K562 (cell line): ENCODE data around the gene PEX5. TPM values are rescaled to one million over a fixed set of nuclear protein-coding genes. Genes with fewer than 3 reads are reported as not detected.
A peak's percentile ranks its signal among the peaks of the same experiment; 100 is the strongest.

Source experiments
- ATAC-seq: fragments of 200-7000 bp; cut with Tn5 transposase; 3 replicates; pipeline ENCODE4 v1.9.1; 2020; ENCODE audit warnings: moderate library complexity
- BruUV-seq: library from RNA; stranded (reverse); fragments of 400-500 nt; replicated peaks from 2 replicates; lab custom pipeline; 2021; lab: Mats Ljungman, UMichigan
- CTCF ChIA-PET: fragments of 300-600 bp; formaldehyde crosslinking; extraction: SDS; loops from one replicate; lab custom pipeline; 2021; ENCODE audit warnings: low intra/inter-chr PET ratio; lab: Yijun Ruan, JAX
- POLR2A ChIA-PET: fragments of 300-600, 350-650 bp; sonication (Branson Sonifier 250); formaldehyde crosslinking; extraction: SDS; loops from one replicate; lab custom pipeline; 2021; ENCODE audit warnings: antibody characterized with exemption, inconsistent platforms; lab: Yijun Ruan, JAX
- DNase-seq, 4 experiments: peaks; one replicate each; pipeline versions ENCODE4 v3.0.0 to v3.0.0-alpha.2; 2011 to 2018; ENCODE audit warnings: low spot score in 3 of 4, mixed read lengths in 3 of 4; ENCODE audit errors: extremely low read depth in 1 of 4
- FAIRE-seq: peaks from 2 replicates; lab custom pipeline; 2011; peaks lifted over from hg19 to GRCh38; lab: Jason Lieb, UNC
- H2AFZ ChIP-seq: 2 replicates; pipeline ENCODE4 v1.6.0; 2011; ENCODE audit warnings: low read depth, low read length, control low read depth, inconsistent platforms
- H3K27ac ChIP-seq: fragments of 200-600 bp; 3 replicates; pipeline ENCODE4 v1.8.0; 2011; ENCODE audit warnings: low read depth, mild to moderate bottlenecking, control low read depth, inconsistent platforms, low read length, moderate library complexity, mixed read lengths; ENCODE audit errors: extremely low read depth
- H3K27me3 ChIP-seq, 2 experiments: fragments of 300-600 bp in 1 of 2; 2 replicates in 1 of 2; 3 replicates in 1 of 2; pipeline versions ENCODE4 v1.6.0 to v1.8.0; 2011; ENCODE audit warnings: inconsistent platforms in 2 of 2, low read length in 2 of 2, mild to moderate bottlenecking in 1 of 2, mixed read lengths in 1 of 2, moderate library complexity in 1 of 2; ENCODE audit not compliant: control insufficient read depth in 2 of 2, insufficient read depth in 2 of 2
- H3K36me3 ChIP-seq: fragments of 300-600 bp; 3 replicates; pipeline ENCODE4 v1.8.0; 2011; ENCODE audit warnings: mild to moderate bottlenecking, low read length, inconsistent platforms; ENCODE audit not compliant: control insufficient read depth, insufficient read depth
- H3K4me1 ChIP-seq, 2 experiments: fragments of 200-600 bp in 1 of 2; replicated peaks in 1 of 2; 2 replicates in 1 of 2; 3 replicates in 1 of 2; pipeline versions ENCODE4 v1.5.1 to v1.8.0; 2011; ENCODE audit warnings: inconsistent platforms in 2 of 2, low read length in 2 of 2, mild to moderate bottlenecking in 1 of 2, mixed read lengths in 1 of 2, moderate library complexity in 1 of 2; ENCODE audit not compliant: control insufficient read depth in 2 of 2, insufficient read depth in 2 of 2
- H3K4me2 ChIP-seq: 2 replicates; pipeline ENCODE4 v1.6.1; 2011; ENCODE audit warnings: low read length, control low read depth, inconsistent platforms, mixed read lengths; ENCODE audit not compliant: insufficient read depth
- H3K4me3 ChIP-seq: fragments of 200-600 bp; sonication (generic), shearing (Covaris generic); 2 replicates; pipeline ENCODE4 v1.5.1; 2016; ENCODE audit warnings: control low read depth, inconsistent platforms
- H3K79me2 ChIP-seq: fragments of 200-600 bp; 3 replicates; pipeline ENCODE4 v1.8.0; 2011; ENCODE audit warnings: low read length, inconsistent platforms; ENCODE audit not compliant: control insufficient read depth, insufficient read depth
- H3K9ac ChIP-seq, 2 experiments: 2 replicates each; pipeline versions ENCODE4 v1.6.0 to v1.6.1; 2011; ENCODE audit warnings: low read depth in 2 of 2, low read length in 2 of 2, control low read depth in 1 of 2, inconsistent platforms in 1 of 2, mild to moderate bottlenecking in 1 of 2, mixed read lengths in 1 of 2; ENCODE audit not compliant: insufficient read depth in 1 of 2
- H3K9me1 ChIP-seq: one replicate; pipeline ENCODE4 v1.6.0; 2011; ENCODE audit warnings: inconsistent platforms, mild to moderate bottlenecking, low read length, moderate library complexity; ENCODE audit not compliant: control insufficient read depth, insufficient read depth
- H3K9me3 ChIP-seq: replicated peaks from 2 replicates; pipeline ENCODE4 v1.5.1; 2011; ENCODE audit warnings: low read depth, low read length, inconsistent platforms; ENCODE audit not compliant: control insufficient read depth, insufficient read depth
- H4K20me1 ChIP-seq: replicated peaks from 2 replicates; pipeline ENCODE4 v1.6.1; 2011; ENCODE audit warnings: low read length, inconsistent platforms, mixed read lengths; ENCODE audit not compliant: control insufficient read depth, insufficient read depth
- BCL6 ChIP-seq: fragments of 250-450 bp; sonication (Bioruptor Pico); IDR thresholded peaks from 2 replicates; pipeline ENCODE4 v1.4.0; 2020
- C11orf30 ChIP-seq: fragments of 450-650 bp; IDR thresholded peaks from 2 replicates; pipeline ENCODE4 v1.6.1; 2016; ENCODE audit warnings: low read depth, mild to moderate bottlenecking
- CTCF ChIP-seq, 3 experiments: IDR thresholded peaks in 2 of 3; conservative IDR thresholded peaks in 1 of 3; 2 replicates each; pipeline ENCODE4 v1.5.1; 2011 to 2012; ENCODE audit warnings: low read length in 3 of 3, mild to moderate bottlenecking in 3 of 3, control low read depth in 2 of 3, improper control_type of control experiment in 1 of 3, inconsistent platforms in 1 of 3, low read depth in 1 of 3, mixed read lengths in 1 of 3, moderate library complexity in 1 of 3; ENCODE audit not compliant: insufficient read depth in 2 of 3
- MAZ ChIP-seq, 2 experiments: fragments of 450-650 bp in 1 of 2; sonication (generic) in 1 of 2; formaldehyde crosslinking; IDR thresholded peaks in 1 of 2; conservative IDR thresholded peaks in 1 of 2; 2 replicates each; pipeline versions ENCODE4 v1.4.0 to v1.5.0; 2020; ENCODE audit warnings: mild to moderate bottlenecking in 1 of 2, missing genetic modification reagents in 1 of 2
- RAD21 ChIP-seq, 2 experiments: fragments of 250-450 bp in 1 of 2; fragments of 450-650 bp in 1 of 2; sonication (Bioruptor Pico) in 1 of 2; formaldehyde crosslinking in 1 of 2; IDR thresholded peaks in 1 of 2; conservative IDR thresholded peaks in 1 of 2; 2 replicates each; pipeline versions ENCODE4 v1.4.0 to v1.8.0; 2020 to 2022; ENCODE audit warnings: mild to moderate bottlenecking in 2 of 2, moderate library complexity in 1 of 2
- SMC3 ChIP-seq: conservative IDR thresholded peaks from 2 replicates; pipeline ENCODE4 v1.6.1; 2011; ENCODE audit warnings: low read depth, low read length, improper control_type of control experiment; ENCODE audit not compliant: insufficient read depth
- XRCC5 ChIP-seq: fragments of 200-400 bp; formaldehyde crosslinking; IDR thresholded peaks from 2 replicates; pipeline ENCODE4 v1.6.1; 2017; ENCODE audit warnings: low read depth, mild to moderate bottlenecking, low read length
- WGBS: fragments of 100-300 bp; shearing (Covaris generic); methylation state at CpG from one replicate; pipeline ENCODE4 v1.1.6; 2016; ENCODE audit warnings: low coverage, mixed read lengths; ENCODE audit not compliant: insufficient coverage; ENCODE audit errors: missing lambda C conversion rate; 5-methylcytosine and 5-hydroxymethylcytosine counted together
- in situ Hi-C: fragments of 300-500 bp; cut with MboI; formaldehyde crosslinking; loops from 4 replicates; pipeline ENCODE4 v1.15.0; 2018; ENCODE audit warnings: inconsistent platforms, mixed read lengths
- intact Hi-C: fragments of 100-400 bp; cut with micrococcal nuclease; formaldehyde crosslinking; loops from 2 replicates; pipeline ENCODE4 v1.14.2; 2022
- polyA plus RNA-seq, 8 experiments: library from polyadenylated mRNA; depleted of rRNA in 4 of 8; stranded (reverse) in 5 of 8; unstranded in 3 of 8; fragments of >200 nt; fragmentation: Nextera tagmentation in 2 of 8; fragmentation: Illumina TruSeq in 1 of 8; extraction: Ambion mirVana in 2 of 8; extraction: Trizol in 1 of 8; gene quantifications; 2 replicates each; pipeline versions ENCODE4 v1.2.1 to v1.2.3, GENCODE V29; 2011 to 2014; ENCODE audit warnings: inconsistent platforms in 1 of 8, missing spikeins in 1 of 8
- total RNA-seq, 7 experiments: library from RNA; depleted of rRNA in 6 of 7; stranded (reverse); fragments of >200 nt in 6 of 7; fragmentation: Illumina TruSeq in 2 of 7; extraction: Trizol in 2 of 7; gene quantifications; 2 replicates each; pipeline versions ENCODE4 v1.2.1 to v1.2.3, GENCODE V29; 2011 to 2021; ENCODE audit warnings: low replicate concordance in 1 of 7
- TF ChIP-seq, protein P1 (sequence below), 2 experiments: fragments of 450-650 bp; formaldehyde crosslinking in 1 of 2; IDR thresholded peaks; 2 replicates each; pipeline versions ENCODE4 v1.4.0 to v1.6.1; 2014 to 2020; ENCODE audit warnings: mild to moderate bottlenecking in 2 of 2, borderline replicate concordance in 1 of 2, low read depth in 1 of 2

Gene PEX5
- total and polyA plus RNA-seq, 9 of the 15 experiments (the other 6 are each of a cell fraction or from before 2014, with no cell fraction given), result 1.4 to 26.1 (median 14.0) TPM

- WGBS, result 59% methylated on average over 3 of the region's 5 CpGs
- H2AFZ ChIP-seq, result no peak overlapping the region
- H3K36me3 ChIP-seq, result peaks cover 17% of the 10 kb centered on the region; the same call in 2 of the 3 replicates
- H4K20me1 ChIP-seq, result no peaks in the 10 kb centered on the region
- ATAC-seq (peak; percentile 93), DNase-seq (peak; percentile 53 to 61 (median 60)), FAIRE-seq (peak; percentile 79)
- H3K79me2 ChIP-seq, result no peaks in the 10 kb centered on the region
- H3K9me1 ChIP-seq, result no peaks in the 10 kb centered on the region
- POLR2A ChIA-PET, result no interaction called here
- BruUV-seq, result no TSS peak
- no peak overlapping the region for H3K4me3 ChIP-seq
- H3K27me3 ChIP-seq, result no peaks in the 10 kb centered on the region
- intact Hi-C loops (loop anchor here (1.0 kb wide), 1 partner anchor 46 kb away; no protein-coding TSS in a partner anchor), in situ Hi-C loops (no loop called here)
- no peak overlapping the region for H3K9ac ChIP-seq
- H3K27ac ChIP-seq, result no peak overlapping the region
- no peaks in the 10 kb centered on the region for H3K9me3 ChIP-seq
- peaks cover 7 to 10% of the 10 kb centered on the region in 2 experiments; a peak in 3 of 5 replicates for H3K4me1 ChIP-seq
- TF ChIP-seq, protein P1, sequence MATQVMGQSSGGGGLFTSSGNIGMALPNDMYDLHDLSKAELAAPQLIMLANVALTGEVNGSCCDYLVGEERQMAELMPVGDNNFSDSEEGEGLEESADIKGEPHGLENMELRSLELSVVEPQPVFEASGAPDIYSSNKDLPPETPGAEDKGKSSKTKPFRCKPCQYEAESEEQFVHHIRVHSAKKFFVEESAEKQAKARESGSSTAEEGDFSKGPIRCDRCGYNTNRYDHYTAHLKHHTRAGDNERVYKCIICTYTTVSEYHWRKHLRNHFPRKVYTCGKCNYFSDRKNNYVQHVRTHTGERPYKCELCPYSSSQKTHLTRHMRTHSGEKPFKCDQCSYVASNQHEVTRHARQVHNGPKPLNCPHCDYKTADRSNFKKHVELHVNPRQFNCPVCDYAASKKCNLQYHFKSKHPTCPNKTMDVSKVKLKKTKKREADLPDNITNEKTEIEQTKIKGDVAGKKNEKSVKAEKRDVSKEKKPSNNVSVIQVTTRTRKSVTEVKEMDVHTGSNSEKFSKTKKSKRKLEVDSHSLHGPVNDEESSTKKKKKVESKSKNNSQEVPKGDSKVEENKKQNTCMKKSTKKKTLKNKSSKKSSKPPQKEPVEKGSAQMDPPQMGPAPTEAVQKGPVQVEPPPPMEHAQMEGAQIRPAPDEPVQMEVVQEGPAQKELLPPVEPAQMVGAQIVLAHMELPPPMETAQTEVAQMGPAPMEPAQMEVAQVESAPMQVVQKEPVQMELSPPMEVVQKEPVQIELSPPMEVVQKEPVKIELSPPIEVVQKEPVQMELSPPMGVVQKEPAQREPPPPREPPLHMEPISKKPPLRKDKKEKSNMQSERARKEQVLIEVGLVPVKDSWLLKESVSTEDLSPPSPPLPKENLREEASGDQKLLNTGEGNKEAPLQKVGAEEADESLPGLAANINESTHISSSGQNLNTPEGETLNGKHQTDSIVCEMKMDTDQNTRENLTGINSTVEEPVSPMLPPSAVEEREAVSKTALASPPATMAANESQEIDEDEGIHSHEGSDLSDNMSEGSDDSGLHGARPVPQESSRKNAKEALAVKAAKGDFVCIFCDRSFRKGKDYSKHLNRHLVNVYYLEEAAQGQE (IDR thresholded peaks at IDR 0.05; ENCODE audit: borderline replicate concordance), result peak; percentile 26; the same call in 1 of the 2 replicates
- TF ChIP-seq, protein P1 (CRISPR knock-in tag; IDR thresholded peaks at IDR 0.05; ENCODE audit: low read depth), result no peak
- TF ChIP-seq BCL6 (CRISPR knock-in tag) (no peak), C11orf30 (no peak), SMC3 (peak; percentile 55), XRCC5 (peak; percentile 39; the same call in 1 of the 2 replicates), MAZ (CRISPR knock-in tag; conservative IDR thresholded peaks at IDR 0.05 in 1 of 2, IDR thresholded peaks at IDR 0.05 in 1 of 2) (peak in 1 of 2 experiments; percentile 42; a peak in 1 of 4 replicates), CTCF (IDR thresholded peaks at IDR 0.05 in 2 of 3, conservative IDR thresholded peaks at IDR 0.05 in 1 of 3; ENCODE audit: insufficient read depth in 2 of 3, low read depth in 1 of 3, low read length in 3 of 3) (peak; percentile 74 to 81 (median 76)), RAD21 (CRISPR knock-in tag; conservative IDR thresholded peaks at IDR 0.05 in 1 of 2, IDR thresholded peaks at IDR 0.05 in 1 of 2) (peak; percentile 31 to 55)
- H3K4me2 ChIP-seq, result no peak overlapping the region
- CTCF ChIA-PET, result interaction anchor here (0.7 to 1.4 kb wide), 4 partner anchors 47 to 496 kb away, joined by 3 to 6 read pairs (median 4); partner anchors contain the start of gene PEX5
Observed at GRCh38 chr12:7142056-7142644, 47.3 kb upstream of the PEX5 start.
